Activated T-cell treated with anti-CD3 and anti-CD28 coated beads for 48 hours (primary cell): Measurements from ENCODE around the gene CEP83.
"Not testable (repeated sequence)": the region's sequence is repeated elsewhere in the genome, so short reads cannot be mapped to it uniquely, and the experiment has no call there.

Source experiments
- DNase-seq: peaks from one replicate; pipeline ENCODE4 v3.0.0-alpha.2; 2020; ENCODE audit warnings: low read depth

CEP83 gene

DNA sequence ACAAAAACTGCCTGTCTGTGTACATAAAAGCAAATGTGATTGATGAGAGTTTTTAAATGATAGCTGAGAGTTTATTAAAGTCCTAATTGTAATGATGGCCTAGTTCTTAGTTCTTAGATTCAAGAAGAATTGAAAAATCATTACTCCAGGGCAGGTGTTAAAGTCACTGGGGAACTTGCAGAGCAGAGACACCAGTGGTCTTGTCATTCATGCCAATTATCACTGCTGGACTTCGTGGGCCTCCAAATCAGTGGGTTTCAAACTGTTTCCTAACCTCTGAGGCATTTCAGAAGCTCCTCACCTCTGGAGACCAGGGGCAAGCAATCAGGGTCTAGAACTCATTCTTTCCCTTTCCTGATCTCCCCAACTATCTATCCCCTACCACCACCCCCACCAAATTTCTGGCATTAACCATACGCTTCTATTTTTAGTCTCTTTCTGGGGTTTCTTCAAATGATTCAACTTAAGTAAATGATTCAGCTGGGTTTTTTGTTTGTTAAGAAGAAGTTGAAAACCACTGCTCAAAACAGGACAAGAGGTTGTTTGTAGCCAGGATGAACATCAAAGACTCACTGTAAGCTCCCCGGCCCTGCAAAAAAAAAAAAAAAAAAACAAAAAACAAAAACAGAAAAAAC is 80.1 kb downstream of the CEP83 start:
- no peak for DNase-seq

DNA sequence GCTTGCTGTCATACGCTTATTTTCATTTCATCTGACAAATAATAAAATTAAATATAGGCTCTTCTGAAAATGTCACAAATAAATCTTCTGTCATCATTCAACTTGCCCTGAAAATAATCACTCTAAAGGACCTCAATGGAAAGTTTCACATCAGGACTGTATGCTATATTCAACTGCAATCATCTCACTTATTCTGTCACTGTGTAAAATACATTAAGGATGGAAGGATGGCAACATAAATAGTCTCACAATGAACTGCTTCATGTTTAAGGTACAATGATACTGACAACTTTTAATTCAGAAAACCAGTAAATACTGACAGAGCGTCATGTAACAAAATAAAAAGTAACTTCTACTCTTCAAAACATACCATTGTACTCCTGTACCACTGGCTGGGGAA is 82.1 kb downstream of the CEP83 start:
- no peak for DNase-seq

DNA sequence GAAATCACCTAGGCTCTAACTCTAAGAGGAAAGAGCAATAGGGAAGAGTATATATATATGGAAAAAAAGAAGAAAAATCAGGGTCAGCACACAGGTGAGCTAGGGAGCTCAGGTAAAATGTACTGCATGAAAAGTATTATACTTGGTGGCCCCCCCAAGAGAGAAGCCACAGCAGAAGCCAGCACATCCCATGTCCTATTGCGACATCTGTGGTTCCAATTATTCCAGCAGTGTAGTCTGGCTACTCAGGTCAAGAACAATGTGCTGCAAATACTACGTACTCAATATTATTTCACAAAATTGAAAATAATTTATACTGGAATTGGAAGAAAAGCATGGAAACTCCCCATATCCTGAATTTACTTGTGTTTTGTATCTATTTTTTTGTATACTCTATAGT is 85.5 kb downstream of the CEP83 start:
- DNase-seq: no peak

DNA sequence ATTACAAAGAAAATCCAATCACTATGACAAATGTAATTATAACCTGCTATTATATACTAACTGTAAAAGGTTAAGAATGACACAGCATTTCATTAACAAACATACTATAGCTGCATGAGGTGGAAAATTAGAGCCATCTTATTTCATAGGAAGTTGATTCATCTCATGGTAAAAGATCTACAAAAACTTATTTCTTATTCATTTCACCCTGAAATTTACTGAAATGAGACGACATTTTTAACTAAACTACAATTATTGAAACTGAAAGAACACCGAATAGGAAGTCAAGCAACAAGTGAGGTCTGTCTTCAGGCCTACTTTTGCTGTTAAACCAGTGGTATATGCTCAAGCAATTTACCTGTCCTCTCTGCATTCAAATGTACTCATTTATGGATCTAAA is 87.2 kb downstream of the CEP83 start:
- no peak for DNase-seq

DNA sequence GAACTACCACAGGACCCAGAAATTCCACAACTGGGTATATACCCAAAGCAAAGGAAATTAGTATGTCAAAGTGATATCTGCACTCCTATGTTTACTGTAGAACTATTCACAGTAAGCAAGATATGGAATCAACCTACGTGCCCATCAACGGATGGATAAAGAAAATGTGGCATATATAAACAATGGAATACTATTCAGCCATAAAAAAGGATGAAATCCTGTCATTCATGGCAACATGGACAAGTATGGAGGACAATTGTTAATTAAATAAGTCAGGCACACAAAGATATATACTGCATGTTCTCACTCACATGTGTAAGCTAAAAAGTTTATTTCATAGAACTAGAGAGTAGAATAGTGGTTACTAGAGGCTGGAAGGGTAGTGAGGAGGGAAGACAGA is 97.0 kb downstream of the CEP83 start:
- no peak for DNase-seq

DNA sequence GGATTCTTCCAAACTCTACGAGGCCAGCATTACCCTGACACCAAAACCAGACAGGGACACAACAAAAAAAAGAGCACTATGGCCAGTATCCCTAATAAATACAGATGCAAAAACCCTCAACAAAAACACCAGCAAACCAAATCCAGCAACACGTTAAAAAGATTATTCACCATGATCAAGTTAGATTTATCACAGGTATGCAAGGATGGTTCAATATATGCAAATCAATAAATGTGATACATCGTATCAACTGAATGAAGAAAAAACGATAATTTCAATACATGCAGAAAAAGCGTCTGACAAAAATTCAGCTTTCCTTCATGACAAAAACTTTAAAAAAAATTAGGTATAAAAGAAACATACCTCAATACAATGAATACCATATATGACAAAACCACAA is 99.9 kb downstream of the CEP83 start:
- no peak for DNase-seq

DNA sequence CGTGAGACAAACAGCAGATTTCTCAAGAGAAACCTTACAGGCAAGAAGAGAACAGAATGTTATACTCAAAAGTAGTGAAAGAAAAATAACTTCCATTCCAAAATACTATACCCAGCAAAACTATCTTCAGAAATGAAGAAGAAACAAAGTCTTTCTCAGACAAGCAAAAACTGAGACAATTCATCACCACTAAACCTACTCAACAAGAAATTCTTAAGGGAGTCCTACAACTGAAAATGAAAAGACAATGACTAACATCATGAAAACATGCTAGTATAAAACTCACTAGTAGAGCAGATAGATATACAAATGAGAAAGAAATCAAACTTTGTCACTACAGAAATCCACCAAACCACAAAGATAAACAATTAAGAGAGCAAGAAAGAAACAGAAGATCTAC is 106.5 kb downstream of the CEP83 start:
- DNase-seq: no peak

DNA sequence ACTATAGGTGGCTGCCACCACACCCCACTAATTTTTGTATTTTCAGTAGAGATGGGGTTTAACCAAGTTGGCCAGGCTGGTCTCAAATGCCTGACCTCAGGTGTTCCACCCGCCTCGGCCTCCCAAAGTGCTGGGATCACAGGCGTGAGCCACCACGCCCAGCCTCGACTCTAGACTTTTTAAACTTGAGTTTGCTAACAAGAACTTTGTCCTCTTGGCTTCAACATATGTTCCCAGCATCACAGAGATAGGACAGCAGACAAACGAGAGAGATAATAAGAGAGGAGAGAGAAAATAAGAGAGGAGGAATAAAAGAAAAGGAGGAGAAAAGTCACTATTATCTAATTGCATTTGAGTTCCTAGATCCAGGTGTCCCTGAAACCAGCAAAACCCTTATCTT is 119.1 kb downstream of the CEP83 start:
- DNase-seq: no peak

DNA sequence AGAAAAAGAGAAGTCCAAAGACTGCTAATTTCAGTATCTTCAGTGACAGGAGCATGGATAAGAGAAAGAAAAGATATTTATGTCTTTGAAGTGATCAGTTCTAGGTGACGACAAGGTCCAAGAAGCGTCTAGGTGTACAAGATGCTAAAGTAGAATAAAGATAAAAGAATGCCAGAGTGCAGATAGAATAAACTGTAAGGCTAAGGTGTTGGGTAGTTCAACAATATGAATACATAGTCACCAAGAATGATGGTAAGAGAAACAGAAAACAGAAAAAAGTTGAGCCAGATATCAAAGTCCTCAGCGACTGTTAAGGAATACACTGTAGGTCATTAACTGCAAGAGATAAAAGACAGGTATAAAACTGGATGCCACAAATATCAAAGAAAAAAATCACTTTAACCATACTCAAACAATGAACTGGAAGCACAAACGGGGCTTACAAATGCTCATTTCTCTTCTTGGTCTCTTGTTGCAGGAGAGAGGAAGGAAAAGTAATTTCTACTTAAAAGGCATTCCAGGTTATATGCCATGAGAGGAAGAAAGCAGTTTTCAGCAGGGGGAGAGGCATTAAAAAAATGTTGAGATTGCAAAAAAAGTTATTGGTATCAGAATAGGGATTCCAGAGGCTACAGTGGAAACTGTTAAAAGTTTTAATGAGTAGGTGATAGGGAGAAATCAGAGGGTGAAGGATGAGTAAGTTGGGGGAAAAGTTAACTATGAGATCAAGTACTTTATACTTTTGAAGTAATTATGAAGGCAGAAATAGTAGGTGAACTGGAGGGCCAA is 121.5 kb downstream of the CEP83 start:
- DNase-seq: no peak

DNA sequence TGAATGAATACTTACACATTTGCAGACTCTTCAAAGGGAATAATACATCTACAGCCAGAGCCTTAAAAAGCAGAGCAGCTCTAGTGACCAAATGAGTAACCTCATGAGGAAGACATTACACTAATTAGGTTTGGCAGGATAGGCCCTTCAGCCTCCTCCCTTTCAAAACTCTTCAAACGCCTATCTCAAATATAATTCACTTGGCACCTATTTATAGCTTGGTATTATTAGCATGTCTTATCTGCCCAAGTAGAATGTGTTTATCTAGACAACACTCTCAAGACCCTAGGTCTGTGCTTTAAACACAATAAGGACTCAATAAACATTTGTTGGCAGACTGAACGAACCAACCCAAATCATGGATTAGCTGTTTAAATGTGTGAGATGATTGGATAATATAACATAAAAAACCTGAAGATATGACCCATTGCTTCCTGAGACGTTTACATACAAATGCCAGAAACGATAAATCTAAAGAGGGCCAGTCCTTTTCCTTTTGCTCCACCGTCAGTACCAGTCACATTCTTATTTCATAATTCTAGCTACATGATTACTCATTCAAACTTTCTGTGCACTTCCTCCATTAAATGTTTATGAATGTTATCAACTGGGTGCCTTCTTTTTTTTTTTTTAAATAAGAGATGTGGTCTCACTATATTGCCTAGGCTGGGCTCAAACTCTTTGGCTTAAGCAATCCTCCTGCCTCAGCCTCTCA is 123.3 kb downstream of the CEP83 start:
- no peak for DNase-seq

DNA sequence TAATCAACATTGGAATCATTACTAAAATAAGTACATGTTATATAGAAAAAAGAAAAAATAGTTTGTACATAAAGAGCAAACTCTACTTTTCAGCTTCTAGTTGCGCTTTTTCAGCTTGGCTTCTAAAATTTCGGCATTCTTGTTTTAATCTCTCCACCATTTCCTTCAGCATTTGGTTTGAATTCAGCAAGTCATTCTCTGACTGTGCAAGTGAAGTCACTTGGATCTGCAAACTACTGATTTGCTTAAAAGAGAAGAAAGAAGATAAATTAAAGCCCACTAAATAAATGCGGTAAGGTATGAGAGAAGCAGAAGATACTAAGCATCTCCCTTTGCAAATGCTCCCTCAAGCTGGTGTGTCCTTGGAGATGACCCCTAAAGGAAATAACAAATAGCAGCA is 126.3 kb downstream of the CEP83 start:
- no peak for DNase-seq

DNA sequence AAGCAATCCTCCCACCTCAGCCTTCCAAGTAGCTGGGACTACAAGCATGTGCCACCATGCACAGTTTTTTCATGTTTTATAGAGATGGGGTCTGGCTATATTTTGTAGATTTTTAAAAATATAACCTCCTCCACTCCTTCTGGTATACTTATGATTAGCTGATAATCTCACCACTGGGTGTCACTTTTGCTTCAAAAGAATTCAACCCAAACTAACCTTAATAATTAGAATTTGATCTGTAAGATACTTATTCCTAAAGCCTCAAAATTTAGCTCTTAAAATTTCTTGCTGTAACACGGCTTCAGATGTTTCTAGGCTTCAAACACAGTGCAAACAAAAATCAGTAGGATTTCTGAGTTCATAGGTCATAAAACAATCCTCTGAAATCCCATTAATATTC is 130.3 kb downstream of the CEP83 start:
- no peak for DNase-seq

DNA sequence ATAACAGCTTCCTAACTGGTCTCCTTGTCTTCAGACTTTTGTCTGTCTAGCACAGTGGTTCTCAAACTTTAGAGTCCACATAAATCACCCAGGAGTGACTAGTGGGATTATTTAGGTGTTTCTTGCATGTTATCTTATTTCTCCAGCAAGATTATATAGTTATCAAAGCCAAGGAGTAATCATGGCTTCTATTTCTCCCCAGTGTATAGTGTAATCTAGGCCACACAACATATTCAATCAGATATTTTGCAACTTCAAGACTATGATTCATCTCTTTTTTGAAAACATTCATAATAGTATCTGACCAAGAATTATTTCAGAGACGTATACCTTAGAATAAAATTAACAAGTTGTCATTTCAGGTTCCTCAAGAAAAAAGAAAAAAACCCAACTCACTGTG is 131.9 kb downstream of the CEP83 start:
- DNase-seq: no peak

DNA sequence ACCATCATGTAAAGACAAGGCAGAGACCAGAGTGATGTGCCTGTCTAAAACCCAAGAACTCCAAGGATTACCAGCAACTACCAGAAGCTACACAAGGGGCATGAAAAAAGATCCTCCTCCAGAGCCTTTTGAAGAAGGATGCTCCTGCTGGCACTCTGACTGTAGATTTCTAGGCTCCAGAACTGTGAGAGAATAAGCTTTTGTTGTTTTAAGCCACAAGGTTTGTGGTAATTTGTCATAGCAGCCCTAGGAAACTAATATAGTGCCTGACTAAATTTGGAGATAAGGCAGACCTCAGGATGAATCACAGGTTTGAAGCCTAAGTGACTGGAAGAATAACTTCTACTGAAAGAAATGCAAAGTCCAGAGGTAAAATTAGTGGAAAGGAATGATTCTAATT is 132.9 kb downstream of the CEP83 start:
- no peak for DNase-seq

DNA sequence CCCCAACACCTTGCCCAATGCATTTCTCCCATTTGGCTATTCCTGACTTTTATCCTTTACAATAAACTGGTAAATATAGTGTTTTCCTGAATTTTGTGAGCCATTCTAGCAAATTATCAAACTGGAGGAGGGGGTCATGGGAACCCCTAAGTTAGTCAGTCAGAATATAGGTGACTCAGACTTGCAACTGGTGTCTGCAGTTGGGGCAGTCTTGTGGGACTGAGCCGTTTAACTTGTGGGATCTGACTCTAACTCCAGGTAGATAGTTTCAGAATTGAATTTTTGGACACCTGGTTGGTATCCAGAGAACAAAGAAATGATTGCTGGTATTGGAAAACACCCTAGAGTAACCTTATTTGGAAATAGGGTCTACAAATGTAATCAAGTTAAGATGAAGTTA is 133.4 kb downstream of the CEP83 start:
- DNase-seq: no peak

DNA sequence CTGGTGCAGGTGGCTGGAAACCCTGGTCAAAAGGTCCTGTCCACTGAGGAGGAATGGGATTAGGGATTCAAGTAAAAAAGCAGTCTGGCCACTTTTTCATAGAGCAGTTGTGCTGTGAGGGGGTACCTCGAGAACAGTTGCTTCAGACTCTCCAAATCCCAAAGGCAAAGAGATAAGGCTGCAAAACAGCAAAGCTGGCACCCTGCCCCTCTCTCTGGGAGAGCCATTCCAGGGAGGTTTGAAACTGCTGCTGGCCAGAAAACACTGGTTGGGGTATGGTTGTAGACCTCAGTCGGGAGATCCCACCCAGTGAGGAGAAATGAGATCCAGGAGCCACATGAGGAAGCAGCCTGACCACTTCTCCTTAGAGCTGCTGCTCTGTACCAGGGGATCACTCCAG is 137.3 kb downstream of the CEP83 start:
- no peak for DNase-seq

DNA sequence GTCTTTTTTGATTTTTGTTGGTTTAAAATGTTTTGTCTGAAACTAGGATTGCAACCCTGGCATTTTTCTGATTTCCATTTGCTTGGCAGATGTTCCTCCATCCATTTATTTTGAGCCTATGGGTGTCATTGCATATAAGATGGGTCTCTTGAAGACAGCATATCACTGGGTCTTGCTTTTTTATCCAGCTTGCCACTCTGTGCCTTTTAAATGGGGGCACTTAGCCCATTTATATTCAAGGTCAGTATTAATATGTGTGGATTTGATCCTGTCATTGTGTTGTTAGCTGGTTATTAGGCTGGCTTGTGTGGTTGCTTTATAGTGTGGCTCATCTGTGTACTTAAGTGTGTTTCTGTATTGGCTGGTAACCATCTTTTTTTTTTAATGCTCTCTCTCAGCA is 139.6 kb downstream of the CEP83 start:
- DNase-seq: no peak

DNA sequence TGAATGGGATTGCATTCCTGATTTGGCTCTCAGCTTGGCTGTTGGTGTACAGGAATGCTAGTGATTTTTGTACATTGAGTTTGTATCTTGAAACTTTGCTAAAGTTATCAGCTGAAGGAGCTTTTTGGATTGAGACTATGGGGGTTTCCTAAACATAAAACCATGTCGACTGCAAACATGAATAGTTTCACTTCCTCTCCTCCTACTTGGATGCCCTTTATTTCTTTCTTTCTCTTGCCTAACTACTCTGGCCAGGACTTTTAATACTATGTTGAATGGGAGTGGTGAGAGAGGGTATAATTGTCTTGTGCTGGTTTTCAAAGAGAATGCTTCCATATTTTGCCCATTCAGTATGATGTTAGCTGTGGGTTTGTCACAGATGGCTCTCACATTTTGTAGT is 141.5 kb downstream of the CEP83 start:
- no peak for DNase-seq

DNA sequence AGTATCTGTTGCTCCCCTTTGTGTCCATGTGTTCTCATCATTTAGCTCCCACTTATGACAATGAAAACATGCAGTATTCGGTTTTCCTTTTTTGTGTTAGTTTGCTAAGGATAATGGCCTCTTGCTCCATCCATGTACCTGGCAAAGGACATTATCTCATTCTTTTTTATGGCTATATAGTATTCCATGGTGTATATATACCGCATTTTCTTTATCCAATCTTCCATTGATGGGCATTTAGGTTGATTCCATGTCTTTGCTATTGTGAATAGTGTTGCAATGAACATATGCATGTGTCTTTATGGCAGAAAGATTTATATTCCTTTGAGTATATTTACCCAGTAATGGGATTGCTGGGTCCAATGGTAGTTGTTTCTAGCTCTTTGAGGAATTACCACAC is 143.1 kb downstream of the CEP83 start:
- not testable (repeated sequence) for DNase-seq

DNA sequence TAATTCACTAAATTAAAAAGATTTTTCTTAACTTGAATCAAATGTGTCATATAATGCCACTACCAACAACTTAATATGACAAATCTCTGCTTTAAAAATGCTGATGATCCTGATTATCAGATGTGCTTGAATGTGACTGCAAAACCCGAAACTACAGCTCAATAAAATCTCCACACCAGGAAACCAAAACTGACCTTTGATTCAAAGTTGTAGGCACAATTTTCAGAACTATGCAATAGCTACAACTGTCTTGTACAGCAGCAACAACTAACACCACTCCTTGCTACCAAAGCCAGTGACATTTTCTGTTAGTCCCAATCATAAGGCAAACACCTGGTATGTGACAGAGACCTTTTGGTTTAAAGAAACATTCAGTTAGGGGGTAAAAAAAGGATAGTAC is 147.3 kb downstream of the CEP83 start:
- DNase-seq: no peak

DNA sequence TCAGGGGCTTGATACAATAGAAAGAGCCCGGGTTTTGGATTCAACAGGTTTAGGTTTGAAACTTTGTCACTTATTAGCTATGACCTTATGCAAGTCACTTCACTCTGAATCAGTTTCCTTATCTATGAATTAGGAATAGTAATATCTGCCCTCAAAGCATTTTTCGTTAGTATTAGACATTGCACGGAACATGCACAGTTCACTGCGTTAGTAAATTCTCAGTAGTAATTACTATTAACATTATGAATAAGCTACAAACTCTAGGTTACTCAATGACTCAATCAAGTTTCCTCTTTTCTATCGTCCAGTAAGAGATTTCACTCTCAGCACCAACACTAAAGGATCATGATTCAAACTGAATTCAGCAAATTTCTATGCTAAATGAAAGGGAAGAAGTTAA is 150.3 kb downstream of the CEP83 start:
- DNase-seq: no peak

DNA sequence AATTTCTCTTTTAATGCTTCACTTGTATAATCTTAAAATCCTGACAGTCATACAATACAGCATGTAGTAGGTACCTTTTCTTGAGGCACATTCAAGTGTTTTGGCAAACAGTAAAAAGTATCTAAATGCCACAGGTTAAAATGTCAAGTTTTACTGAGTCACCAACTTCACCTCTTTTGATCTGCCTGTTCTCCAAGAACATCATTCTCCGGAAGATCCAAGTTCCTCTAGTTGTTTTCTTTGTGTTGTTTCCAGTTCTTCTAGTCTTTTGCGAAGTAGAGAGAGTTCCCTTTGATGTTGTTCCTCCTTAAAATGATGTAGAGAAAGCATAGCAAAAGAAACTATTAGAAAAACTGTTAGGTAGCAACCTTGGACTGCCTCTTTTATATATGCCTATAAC is 151.1 kb downstream of the CEP83 start:
- no peak for DNase-seq
